Activated naive CD8-positive, alpha-beta T cell (primary cell): Measurements from ENCODE around the gene CES2.
"Not testable (repeated sequence)": the region's sequence is repeated elsewhere in the genome, so short reads cannot be mapped to it uniquely, and the experiment has no call there.

Source experiments
- H3K27ac Mint-ChIP-seq: one replicate; pipeline ENCODE4 v1.8.0; 2021; ENCODE audit warnings: mixed read lengths
- H3K27me3 Mint-ChIP-seq: one replicate; pipeline ENCODE4 v1.8.0; 2021; ENCODE audit warnings: mixed read lengths
- H3K36me3 Mint-ChIP-seq: one replicate; pipeline ENCODE4 v1.8.0; 2021; ENCODE audit warnings: mixed read lengths
- H3K4me1 Mint-ChIP-seq: one replicate; pipeline ENCODE4 v1.8.0; 2021; ENCODE audit warnings: low read depth, mixed read lengths
- H3K4me3 Mint-ChIP-seq: one replicate; pipeline ENCODE4 v1.8.0; 2021; ENCODE audit warnings: mild to moderate bottlenecking, mixed read lengths
- H3K9me3 Mint-ChIP-seq: one replicate; pipeline ENCODE4 v1.8.0; 2021; ENCODE audit warnings: low read depth, mixed read lengths

The CES2 gene

GRCh38 chr16:66935314-66936011, at the start of gene CES2:
Gene CES2 (plus strand): TSS chr16:66935516. CDS start chr16:66935636, 120 bp downstream.
- no peaks in the 10 kb centered on the region for H3K27me3 Mint-ChIP-seq
- peak within 1 kb of the TSS; percentile 98 for H3K4me3 Mint-ChIP-seq
- H3K4me1 Mint-ChIP-seq: peaks cover 45% of the 10 kb centered on the region
- H3K9me3 Mint-ChIP-seq: no peaks in the 10 kb centered on the region
- peaks cover 3% of the 10 kb centered on the region for H3K36me3 Mint-ChIP-seq
- peak within 1 kb of the TSS; percentile 96 for H3K27ac Mint-ChIP-seq

GRCh38 chr16:66886321-66886720, 49.0 kb upstream of the CES2 start:
- Mint-ChIP-seq H3K36me3 (no peaks in the 10 kb centered on the region), H3K4me3 (no peak overlapping the region), H3K27ac (no peak overlapping the region), H3K27me3 (no peaks in the 10 kb centered on the region), H3K4me1 (peaks cover 32% of the 10 kb centered on the region), H3K9me3 (no peaks in the 10 kb centered on the region)

GRCh38 chr16:66886914-66887313, 48.4 kb upstream of the CES2 start:
- H3K27me3 Mint-ChIP-seq: no peaks in the 10 kb centered on the region
- no peaks in the 10 kb centered on the region for H3K36me3 Mint-ChIP-seq
- no peaks in the 10 kb centered on the region for H3K9me3 Mint-ChIP-seq
- no peak overlapping the region for H3K4me3 Mint-ChIP-seq
- peaks cover 27% of the 10 kb centered on the region for H3K4me1 Mint-ChIP-seq
- H3K27ac Mint-ChIP-seq: no peak overlapping the region

- no peaks in the 10 kb centered on the region for H3K36me3 Mint-ChIP-seq
- H3K27ac Mint-ChIP-seq: no peak overlapping the region
- H3K9me3 Mint-ChIP-seq: no peaks in the 10 kb centered on the region
- no peaks in the 10 kb centered on the region for H3K27me3 Mint-ChIP-seq
- no peak overlapping the region for H3K4me3 Mint-ChIP-seq
- H3K4me1 Mint-ChIP-seq: peaks cover 27% of the 10 kb centered on the region
Measured at GRCh38 chr16:66888647-66889615, 46.4 kb upstream of the CES2 start.

- H3K9me3 Mint-ChIP-seq: no peaks in the 10 kb centered on the region
- H3K4me3 Mint-ChIP-seq: no peak overlapping the region
- no peak overlapping the region for H3K27ac Mint-ChIP-seq
- H3K4me1 Mint-ChIP-seq: peaks cover 24% of the 10 kb centered on the region
- H3K27me3 Mint-ChIP-seq: no peaks in the 10 kb centered on the region
- no peaks in the 10 kb centered on the region for H3K36me3 Mint-ChIP-seq
Measured at GRCh38 chr16:66889622-66890021, 45.7 kb upstream of the CES2 start.

GRCh38 chr16:66890799-66891198, 44.5 kb upstream of the CES2 start:
- Mint-ChIP-seq H3K9me3 (no peaks in the 10 kb centered on the region), H3K4me1 (peaks cover 22% of the 10 kb centered on the region), H3K4me3 (no peak overlapping the region), H3K27me3 (no peaks in the 10 kb centered on the region), H3K36me3 (no peaks in the 10 kb centered on the region), H3K27ac (no peak overlapping the region)

- H3K27me3 Mint-ChIP-seq: no peaks in the 10 kb centered on the region
- no peaks in the 10 kb centered on the region for H3K9me3 Mint-ChIP-seq
- peaks cover 22% of the 10 kb centered on the region for H3K4me1 Mint-ChIP-seq
- no peak overlapping the region for H3K4me3 Mint-ChIP-seq
- no peaks in the 10 kb centered on the region for H3K36me3 Mint-ChIP-seq
- no peak overlapping the region for H3K27ac Mint-ChIP-seq
Measured at GRCh38 chr16:66891360-66891759, 44.0 kb upstream of the CES2 start.

GRCh38 chr16:66891797-66892196, 43.5 kb upstream of the CES2 start:
- Mint-ChIP-seq H3K27ac (no peak overlapping the region), H3K4me3 (no peak overlapping the region), H3K36me3 (no peaks in the 10 kb centered on the region), H3K9me3 (no peaks in the 10 kb centered on the region), H3K27me3 (no peaks in the 10 kb centered on the region), H3K4me1 (peaks cover 19% of the 10 kb centered on the region)

GRCh38 chr16:66894055-66894454, 41.3 kb upstream of the CES2 start:
- no peak overlapping the region for H3K4me3 Mint-ChIP-seq
- peaks cover 4% of the 10 kb centered on the region for H3K4me1 Mint-ChIP-seq
- no peaks in the 10 kb centered on the region for H3K36me3 Mint-ChIP-seq
- H3K27ac Mint-ChIP-seq: no peak overlapping the region
- no peaks in the 10 kb centered on the region for H3K9me3 Mint-ChIP-seq
- no peaks in the 10 kb centered on the region for H3K27me3 Mint-ChIP-seq

GRCh38 chr16:66894948-66895688, 40.2 kb upstream of the CES2 start:
- H3K36me3 Mint-ChIP-seq: no peaks in the 10 kb centered on the region

GRCh38 chr16:66895689-66895979, 39.7 kb upstream of the CES2 start:
- Mint-ChIP-seq H3K27ac (no peak overlapping the region), H3K4me3 (no peak overlapping the region), H3K4me1 (peaks cover 4% of the 10 kb centered on the region), H3K27me3 (no peaks in the 10 kb centered on the region), H3K36me3 (no peaks in the 10 kb centered on the region), H3K9me3 (no peaks in the 10 kb centered on the region)

More at GRCh38 chr16:66894948-66895688, 40.2 kb upstream of the CES2 start:
- H3K4me1 Mint-ChIP-seq: peaks cover 4% of the 10 kb centered on the region
- H3K27ac Mint-ChIP-seq: no peak overlapping the region
- H3K4me3 Mint-ChIP-seq: no peak overlapping the region
- no peaks in the 10 kb centered on the region for H3K9me3 Mint-ChIP-seq
- H3K27me3 Mint-ChIP-seq: no peaks in the 10 kb centered on the region

GRCh38 chr16:66895999-66896398, 39.3 kb upstream of the CES2 start:
- Mint-ChIP-seq H3K36me3 (no peaks in the 10 kb centered on the region), H3K4me3 (no peak overlapping the region), H3K27ac (no peak overlapping the region), H3K27me3 (no peaks in the 10 kb centered on the region), H3K9me3 (no peaks in the 10 kb centered on the region), H3K4me1 (peaks cover 4% of the 10 kb centered on the region)

- not testable (repeated sequence) for H3K4me3 Mint-ChIP-seq, H3K9me3 Mint-ChIP-seq, H3K36me3 Mint-ChIP-seq, H3K27ac Mint-ChIP-seq, H3K4me1 Mint-ChIP-seq, H3K27me3 Mint-ChIP-seq
Measured at GRCh38 chr16:66896682-66897081, 38.6 kb upstream of the CES2 start.

- Mint-ChIP-seq H3K9me3 (no peaks in the 10 kb centered on the region), H3K4me3 (no peak overlapping the region), H3K27me3 (no peaks in the 10 kb centered on the region), H3K36me3 (no peaks in the 10 kb centered on the region), H3K4me1 (peaks cover under 1% of the 10 kb centered on the region), H3K27ac (no peak overlapping the region)
Measured at GRCh38 chr16:66898207-66898606, 37.1 kb upstream of the CES2 start.

GRCh38 chr16:66898933-66899309, 36.4 kb upstream of the CES2 start:
- Mint-ChIP-seq H3K27me3 (no peaks in the 10 kb centered on the region), H3K4me1 (no peaks in the 10 kb centered on the region), H3K4me3 (no peak overlapping the region), H3K27ac (no peak overlapping the region), H3K9me3 (no peaks in the 10 kb centered on the region), H3K36me3 (no peaks in the 10 kb centered on the region)
